OCI-LY1 (cell line): Measurements from ENCODE around the gene OR51G2.

Experiments
- EZH2 ChIP-seq: fragments of 200-600 bp; sonication (generic), shearing (Covaris generic); IDR thresholded peaks from 2 replicates; pipeline ENCODE4 v1.8.0; 2017; ENCODE audit warnings: borderline replicate concordance, mixed run types, mild to moderate bottlenecking, antibody characterized with exemption, low read length, moderate library complexity, mixed read lengths
- TF ChIP-seq, protein P1 (sequence below): fragments of 200-600 bp; sonication (generic), shearing (Covaris generic); IDR thresholded peaks from 2 replicates; pipeline ENCODE4 v1.5.1; 2017; ENCODE audit warnings: mild to moderate bottlenecking, antibody characterized with exemption, low read length, moderate library complexity, mixed read lengths

GRCh38 chr11:4891996-4892640 lies 27.0 kb downstream of the OR51G2 start:
- TF ChIP-seq, protein P1, sequence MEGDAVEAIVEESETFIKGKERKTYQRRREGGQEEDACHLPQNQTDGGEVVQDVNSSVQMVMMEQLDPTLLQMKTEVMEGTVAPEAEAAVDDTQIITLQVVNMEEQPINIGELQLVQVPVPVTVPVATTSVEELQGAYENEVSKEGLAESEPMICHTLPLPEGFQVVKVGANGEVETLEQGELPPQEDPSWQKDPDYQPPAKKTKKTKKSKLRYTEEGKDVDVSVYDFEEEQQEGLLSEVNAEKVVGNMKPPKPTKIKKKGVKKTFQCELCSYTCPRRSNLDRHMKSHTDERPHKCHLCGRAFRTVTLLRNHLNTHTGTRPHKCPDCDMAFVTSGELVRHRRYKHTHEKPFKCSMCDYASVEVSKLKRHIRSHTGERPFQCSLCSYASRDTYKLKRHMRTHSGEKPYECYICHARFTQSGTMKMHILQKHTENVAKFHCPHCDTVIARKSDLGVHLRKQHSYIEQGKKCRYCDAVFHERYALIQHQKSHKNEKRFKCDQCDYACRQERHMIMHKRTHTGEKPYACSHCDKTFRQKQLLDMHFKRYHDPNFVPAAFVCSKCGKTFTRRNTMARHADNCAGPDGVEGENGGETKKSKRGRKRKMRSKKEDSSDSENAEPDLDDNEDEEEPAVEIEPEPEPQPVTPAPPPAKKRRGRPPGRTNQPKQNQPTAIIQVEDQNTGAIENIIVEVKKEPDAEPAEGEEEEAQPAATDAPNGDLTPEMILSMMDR, result no peak
- TF ChIP-seq EZH2, result no peak
